K562 (cell line): ENCODE data around the gene CCDC9B. TPM values are rescaled to one million over a fixed set of nuclear protein-coding genes. Genes with fewer than 3 reads are reported as not detected.
A peak's percentile ranks its signal among the peaks of the same experiment; 100 is the strongest.

Experiments
- CXXC5 ChIP-seq: fragments of 250-450 bp; sonication (Bioruptor Pico); IDR thresholded peaks from 2 replicates; pipeline ENCODE4 v1.8.0; 2022; ENCODE audit warnings: inconsistent platforms, mild to moderate bottlenecking, moderate library complexity
- FIP1L1 ChIP-seq: fragments of 200-400 bp; formaldehyde crosslinking; IDR thresholded peaks from 2 replicates; pipeline ENCODE4 v1.6.1; 2018; ENCODE audit warnings: mild to moderate bottlenecking, low read depth, low read length; ENCODE audit not compliant: poor library complexity, severe bottlenecking
- HNRNPL ChIP-seq: fragments of 200-400 bp; formaldehyde crosslinking; IDR thresholded peaks from 2 replicates; pipeline ENCODE4 v1.6.1; 2017; ENCODE audit warnings: low read depth, mild to moderate bottlenecking, low read length
- JUNB ChIP-seq: fragments of 450-650 bp; formaldehyde crosslinking; conservative IDR thresholded peaks from 2 replicates; pipeline ENCODE4 v1.4.0; 2020; ENCODE audit warnings: mild to moderate bottlenecking
- MTA1 ChIP-seq: fragments of 450-650 bp; IDR thresholded peaks from 2 replicates; pipeline ENCODE4 v1.6.1; 2017; ENCODE audit warnings: borderline replicate concordance
- MYNN ChIP-seq, 2 experiments: sonication (generic); formaldehyde crosslinking in 1 of 2; IDR thresholded peaks; 2 replicates each; pipeline versions ENCODE4 v1.5.0 to v1.6.1; 2016 to 2020; ENCODE audit warnings: antibody characterized with exemption in 1 of 2, missing genetic modification reagents in 1 of 2
- NFRKB ChIP-seq: fragments of 450-650 bp; IDR thresholded peaks from 2 replicates; pipeline ENCODE4 v1.6.1; 2016; ENCODE audit warnings: low read depth
- SMARCC2 ChIP-seq: fragments of 450-650 bp; IDR thresholded peaks from 2 replicates; pipeline ENCODE4 v1.6.1; 2017; ENCODE audit warnings: antibody characterized with exemption, moderate library complexity, mild to moderate bottlenecking, low read depth
- TFAM ChIP-seq: fragments of 250-450 bp; sonication (Bioruptor Pico); conservative IDR thresholded peaks from 2 replicates; pipeline ENCODE4 v1.5.0; 2021; ENCODE audit warnings: mild to moderate bottlenecking, moderate library complexity
- TOE1 ChIP-seq, 2 experiments: fragments of 450-650 bp in 1 of 2; sonication (generic) in 1 of 2; formaldehyde crosslinking in 1 of 2; IDR thresholded peaks; 2 replicates each; pipeline versions ENCODE4 v1.7.1 to v1.8.0; 2016 to 2022; ENCODE audit warnings: borderline replicate concordance in 2 of 2, mild to moderate bottlenecking in 2 of 2, antibody characterized with exemption in 1 of 2, inconsistent platforms in 1 of 2, low read depth in 1 of 2, missing genetic modification reagents in 1 of 2, moderate library complexity in 1 of 2
- ZC3H4 ChIP-seq: sonication (generic); formaldehyde crosslinking; IDR thresholded peaks from 2 replicates; pipeline ENCODE4 v1.9.0; 2021; ENCODE audit warnings: missing genetic modification reagents, borderline replicate concordance
- ZNF224 ChIP-seq: sonication (generic); formaldehyde crosslinking; IDR thresholded peaks from 2 replicates; pipeline ENCODE4 v1.8.0; 2022; ENCODE audit warnings: mild to moderate bottlenecking, missing genetic modification reagents
- polyA plus RNA-seq, 8 experiments: library from polyadenylated mRNA; depleted of rRNA in 4 of 8; stranded (reverse) in 5 of 8; unstranded in 3 of 8; fragments of >200 nt; fragmentation: Nextera tagmentation in 2 of 8; fragmentation: Illumina TruSeq in 1 of 8; extraction: Ambion mirVana in 2 of 8; extraction: Trizol in 1 of 8; gene quantifications; 2 replicates each; pipeline versions ENCODE4 v1.2.1 to v1.2.3, GENCODE V29; 2011 to 2014; ENCODE audit warnings: inconsistent platforms in 1 of 8, missing spikeins in 1 of 8
- total RNA-seq, 7 experiments: library from RNA; depleted of rRNA in 6 of 7; stranded (reverse); fragments of >200 nt in 6 of 7; fragmentation: Illumina TruSeq in 2 of 7; extraction: Trizol in 2 of 7; gene quantifications; 2 replicates each; pipeline versions ENCODE4 v1.2.1 to v1.2.3, GENCODE V29; 2011 to 2021; ENCODE audit warnings: low replicate concordance in 1 of 7
- TF ChIP-seq, protein P1 (sequence below): fragments of 250-450 bp; sonication (Bioruptor Pico); IDR thresholded peaks from 2 replicates; pipeline ENCODE4 v1.4.0; 2020; ENCODE audit warnings: mild to moderate bottlenecking, moderate library complexity
- TF ChIP-seq, protein P2 (sequence below): fragments of 450-650 bp; conservative IDR thresholded peaks from 2 replicates; pipeline ENCODE4 v1.6.1; 2016; ENCODE audit warnings: missing genetic modification characterization, low read depth, mild to moderate bottlenecking, missing compliant biosample characterization, moderate library complexity
- TF ChIP-seq, protein P3 (sequence below): IDR thresholded peaks from 2 replicates; pipeline ENCODE4 v1.6.1; 2016; ENCODE audit warnings: missing genetic modification characterization, missing compliant biosample characterization
- TF ChIP-seq, protein P4 (sequence below): fragments of 450-650 bp; IDR thresholded peaks from 2 replicates; pipeline ENCODE4 v1.6.1; 2014; ENCODE audit warnings: low read depth, mild to moderate bottlenecking, moderate library complexity, borderline replicate concordance

CCDC9B gene
- total and polyA plus RNA-seq, 9 of the 15 experiments (the other 6 are each of a cell fraction or from before 2014, with no cell fraction given) = 0.01 to 0.47 (median 0.15) TPM; not detected in 1

GRCh38 chr15:40340740-40341400 is at the start of gene CCDC9B (continued):
- TF ChIP-seq, protein P1, sequence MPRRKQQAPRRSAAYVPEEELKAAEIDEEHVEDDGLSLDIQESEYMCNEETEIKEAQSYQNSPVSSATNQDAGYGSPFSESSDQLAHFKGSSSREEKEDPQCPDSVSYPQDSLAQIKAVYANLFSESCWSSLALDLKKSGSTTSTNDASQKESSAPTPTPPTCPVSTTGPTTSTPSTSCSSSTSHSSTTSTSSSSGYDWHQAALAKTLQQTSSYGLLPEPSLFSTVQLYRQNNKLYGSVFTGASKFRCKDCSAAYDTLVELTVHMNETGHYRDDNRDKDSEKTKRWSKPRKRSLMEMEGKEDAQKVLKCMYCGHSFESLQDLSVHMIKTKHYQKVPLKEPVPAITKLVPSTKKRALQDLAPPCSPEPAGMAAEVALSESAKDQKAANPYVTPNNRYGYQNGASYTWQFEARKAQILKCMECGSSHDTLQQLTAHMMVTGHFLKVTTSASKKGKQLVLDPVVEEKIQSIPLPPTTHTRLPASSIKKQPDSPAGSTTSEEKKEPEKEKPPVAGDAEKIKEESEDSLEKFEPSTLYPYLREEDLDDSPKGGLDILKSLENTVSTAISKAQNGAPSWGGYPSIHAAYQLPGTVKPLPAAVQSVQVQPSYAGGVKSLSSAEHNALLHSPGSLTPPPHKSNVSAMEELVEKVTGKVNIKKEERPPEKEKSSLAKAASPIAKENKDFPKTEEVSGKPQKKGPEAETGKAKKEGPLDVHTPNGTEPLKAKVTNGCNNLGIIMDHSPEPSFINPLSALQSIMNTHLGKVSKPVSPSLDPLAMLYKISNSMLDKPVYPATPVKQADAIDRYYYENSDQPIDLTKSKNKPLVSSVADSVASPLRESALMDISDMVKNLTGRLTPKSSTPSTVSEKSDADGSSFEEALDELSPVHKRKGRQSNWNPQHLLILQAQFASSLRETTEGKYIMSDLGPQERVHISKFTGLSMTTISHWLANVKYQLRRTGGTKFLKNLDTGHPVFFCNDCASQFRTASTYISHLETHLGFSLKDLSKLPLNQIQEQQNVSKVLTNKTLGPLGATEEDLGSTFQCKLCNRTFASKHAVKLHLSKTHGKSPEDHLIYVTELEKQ = no peak
- TF ChIP-seq, protein P2, sequence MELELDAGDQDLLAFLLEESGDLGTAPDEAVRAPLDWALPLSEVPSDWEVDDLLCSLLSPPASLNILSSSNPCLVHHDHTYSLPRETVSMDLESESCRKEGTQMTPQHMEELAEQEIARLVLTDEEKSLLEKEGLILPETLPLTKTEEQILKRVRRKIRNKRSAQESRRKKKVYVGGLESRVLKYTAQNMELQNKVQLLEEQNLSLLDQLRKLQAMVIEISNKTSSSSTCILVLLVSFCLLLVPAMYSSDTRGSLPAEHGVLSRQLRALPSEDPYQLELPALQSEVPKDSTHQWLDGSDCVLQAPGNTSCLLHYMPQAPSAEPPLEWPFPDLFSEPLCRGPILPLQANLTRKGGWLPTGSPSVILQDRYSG (tag) = no peak
- TF ChIP-seq NFRKB (no peak), SMARCC2 (no peak), HNRNPL (no peak), FIP1L1 (peak; percentile 41), TOE1 (IDR thresholded peaks at IDR 0.05; ENCODE audit: borderline replicate concordance) (no peak), TOE1 (CRISPR knock-in tag; IDR thresholded peaks at IDR 0.05; ENCODE audit: borderline replicate concordance, low read depth) (no peak), ZC3H4 (CRISPR knock-in tag) (no peak), TFAM (CRISPR knock-in tag) (no peak), JUNB (CRISPR knock-in tag) (no peak), MTA1 (no peak), CXXC5 (CRISPR knock-in tag) (peak; percentile 57), MYNN (IDR thresholded peaks at IDR 0.05) (0 out of 2 replicates have a peak, but pooled peaks have one; percentile 20), MYNN (CRISPR knock-in tag; IDR thresholded peaks at IDR 0.05) (no peak), ZNF224 (no peak)
- TF ChIP-seq, protein P3, sequence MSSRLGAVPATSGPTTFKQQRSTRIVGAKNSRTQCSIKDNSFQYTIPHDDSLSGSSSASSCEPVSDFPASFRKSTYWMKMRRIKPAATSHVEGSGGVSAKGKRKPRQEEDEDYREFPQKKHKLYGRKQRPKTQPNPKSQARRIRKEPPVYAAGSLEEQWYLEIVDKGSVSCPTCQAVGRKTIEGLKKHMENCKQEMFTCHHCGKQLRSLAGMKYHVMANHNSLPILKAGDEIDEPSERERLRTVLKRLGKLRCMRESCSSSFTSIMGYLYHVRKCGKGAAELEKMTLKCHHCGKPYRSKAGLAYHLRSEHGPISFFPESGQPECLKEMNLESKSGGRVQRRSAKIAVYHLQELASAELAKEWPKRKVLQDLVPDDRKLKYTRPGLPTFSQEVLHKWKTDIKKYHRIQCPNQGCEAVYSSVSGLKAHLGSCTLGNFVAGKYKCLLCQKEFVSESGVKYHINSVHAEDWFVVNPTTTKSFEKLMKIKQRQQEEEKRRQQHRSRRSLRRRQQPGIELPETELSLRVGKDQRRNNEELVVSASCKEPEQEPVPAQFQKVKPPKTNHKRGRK (tag) = no peak
- TF ChIP-seq, protein P4, sequence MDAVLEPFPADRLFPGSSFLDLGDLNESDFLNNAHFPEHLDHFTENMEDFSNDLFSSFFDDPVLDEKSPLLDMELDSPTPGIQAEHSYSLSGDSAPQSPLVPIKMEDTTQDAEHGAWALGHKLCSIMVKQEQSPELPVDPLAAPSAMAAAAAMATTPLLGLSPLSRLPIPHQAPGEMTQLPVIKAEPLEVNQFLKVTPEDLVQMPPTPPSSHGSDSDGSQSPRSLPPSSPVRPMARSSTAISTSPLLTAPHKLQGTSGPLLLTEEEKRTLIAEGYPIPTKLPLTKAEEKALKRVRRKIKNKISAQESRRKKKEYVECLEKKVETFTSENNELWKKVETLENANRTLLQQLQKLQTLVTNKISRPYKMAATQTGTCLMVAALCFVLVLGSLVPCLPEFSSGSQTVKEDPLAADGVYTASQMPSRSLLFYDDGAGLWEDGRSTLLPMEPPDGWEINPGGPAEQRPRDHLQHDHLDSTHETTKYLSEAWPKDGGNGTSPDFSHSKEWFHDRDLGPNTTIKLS = peak; percentile 21; the same call in 1 of the 2 replicates
